Activated T-helper 1 cell treated with Interleukin-2 at 50 U/mL for 16 hours (primary cell): ENCODE results near the gene OR4Q2.
"Not testable (repeated sequence)": the region's sequence is repeated elsewhere in the genome, so short reads cannot be mapped to it uniquely, and the experiment has no call there.

Experiments
- DNase-seq: peaks from one replicate; pipeline ENCODE4 v3.0.0-alpha.2; 2020; ENCODE audit warnings: low read depth

OR4Q2 gene

DNA sequence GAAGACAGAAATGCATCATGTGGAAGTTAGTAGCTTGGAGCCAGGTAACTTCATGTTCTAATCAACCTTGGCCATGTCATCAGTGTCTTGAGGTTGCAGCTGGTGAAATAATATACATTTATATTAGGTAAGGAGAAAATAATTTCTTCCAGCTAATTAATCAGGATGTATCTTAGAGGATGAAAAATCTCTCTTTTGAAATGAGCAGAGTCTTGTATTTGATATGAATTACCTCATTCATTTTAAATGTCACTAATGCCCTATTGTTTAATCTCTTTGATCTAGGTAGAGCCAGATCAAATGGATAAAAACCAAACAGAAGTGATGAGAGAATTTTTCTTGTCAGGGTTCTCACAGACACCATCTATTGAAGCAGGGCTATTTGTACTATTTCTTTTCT, at the start of gene OR4Q2:
Gene OR4Q2 (plus strand): TSS at position 301 of the 400 bp plus-strand sequence.
- no peak for DNase-seq

DNA sequence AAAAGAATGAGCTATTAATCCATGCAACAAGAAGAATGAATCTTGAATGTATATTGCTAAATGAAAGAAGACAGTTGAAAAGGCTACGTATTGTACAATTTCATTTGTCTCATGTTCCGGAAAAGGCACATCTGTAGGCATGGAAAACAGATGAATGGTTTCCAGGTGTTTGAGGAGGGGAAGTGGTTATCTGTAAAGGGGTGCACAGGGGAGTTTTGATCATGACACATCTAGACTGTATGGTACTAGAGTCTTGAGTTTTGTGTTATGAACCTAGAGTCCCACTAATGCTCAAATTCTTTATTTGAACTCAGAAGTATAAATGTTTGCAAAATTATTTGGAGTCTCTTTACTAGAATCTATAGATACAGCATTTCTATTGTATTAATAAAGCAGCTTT, 32.2 kb upstream of the OR4Q2 start:
- DNase-seq, result not testable (repeated sequence)

DNA sequence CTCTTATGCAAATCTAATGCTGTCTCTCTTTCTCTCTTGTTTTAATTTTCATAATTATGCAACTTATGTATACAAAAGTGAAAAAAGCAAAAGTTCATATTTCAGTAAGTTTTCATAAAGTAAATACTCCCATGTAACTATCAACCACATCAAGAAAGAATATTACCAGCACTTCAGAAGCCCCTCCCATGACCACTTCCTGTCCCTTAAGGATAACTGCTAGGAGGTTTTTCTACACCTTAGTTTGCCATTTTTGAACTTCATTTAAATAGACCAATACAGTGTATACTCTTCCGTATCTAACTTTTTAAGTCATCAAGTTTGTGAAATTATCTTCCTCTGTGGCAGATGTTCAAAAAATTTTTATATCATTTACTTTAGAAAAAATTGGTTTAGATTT, 27.1 kb upstream of the OR4Q2 start:
- DNase-seq, result peak; percentile 7

DNA sequence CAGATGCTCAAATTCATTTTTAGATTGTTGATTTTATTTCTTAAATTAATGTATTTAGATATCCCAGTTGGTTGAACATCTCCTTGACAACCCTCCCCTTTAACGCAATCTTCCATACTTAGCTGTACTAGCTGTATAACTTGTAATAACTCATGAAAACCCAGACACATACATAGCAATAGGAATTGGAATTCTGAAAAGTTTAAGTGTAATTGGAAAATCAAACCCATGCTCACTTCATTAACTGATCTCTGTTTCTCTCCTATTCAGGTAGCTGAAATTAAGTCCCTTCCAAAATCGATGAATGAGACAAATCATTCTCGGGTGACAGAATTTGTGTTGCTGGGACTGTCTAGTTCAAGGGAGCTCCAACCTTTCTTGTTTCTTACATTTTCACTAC, 26.7 kb upstream of the OR4Q2 start, which contains the start of gene OR4K15:
Gene OR4K15 (plus strand): TSS at position 301 of the 400 bp plus-strand sequence. CDS start 0 bp downstream, at position 301.
- DNase-seq, result no peak

DNA sequence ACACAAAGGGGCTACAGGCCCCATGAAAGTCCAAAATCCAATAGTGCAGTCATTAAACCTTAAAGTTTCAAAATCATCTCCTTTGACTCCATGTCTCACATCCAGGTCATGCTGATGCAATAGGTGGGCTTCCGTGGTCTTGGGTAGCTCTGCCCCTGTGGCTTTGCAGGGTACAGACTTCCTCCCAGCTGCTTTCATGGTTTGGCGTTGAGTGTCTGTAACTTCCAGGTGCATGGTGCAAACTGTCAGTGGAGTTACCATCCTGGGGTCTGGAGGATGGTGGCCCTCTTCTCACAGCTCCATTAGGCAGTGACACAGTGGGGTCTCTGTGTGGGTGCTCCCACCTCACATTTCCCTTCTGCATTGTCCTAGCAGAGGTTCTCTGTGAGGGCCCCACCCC, 8.5 kb upstream of the OR4Q2 start:
- DNase-seq, result no peak

DNA sequence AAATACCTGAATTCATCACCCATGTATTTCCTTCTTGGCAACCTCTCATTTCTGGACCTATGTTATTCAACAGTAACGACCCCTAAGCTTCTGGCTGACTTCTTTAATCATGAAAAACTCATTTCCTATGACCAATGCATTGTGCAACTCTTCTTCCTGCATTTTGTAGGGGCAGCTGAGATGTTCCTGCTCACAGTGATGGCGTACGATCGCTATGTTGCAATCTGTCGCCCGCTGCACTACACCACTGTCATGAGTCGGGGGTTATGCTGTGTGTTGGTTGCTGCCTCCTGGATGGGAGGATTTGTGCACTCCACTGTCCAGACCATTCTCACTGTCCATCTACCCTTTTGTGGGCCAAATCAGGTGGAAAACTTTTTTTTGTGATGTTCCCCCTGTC, 356 bp downstream of the OR4Q2 start:
- no peak for DNase-seq

DNA sequence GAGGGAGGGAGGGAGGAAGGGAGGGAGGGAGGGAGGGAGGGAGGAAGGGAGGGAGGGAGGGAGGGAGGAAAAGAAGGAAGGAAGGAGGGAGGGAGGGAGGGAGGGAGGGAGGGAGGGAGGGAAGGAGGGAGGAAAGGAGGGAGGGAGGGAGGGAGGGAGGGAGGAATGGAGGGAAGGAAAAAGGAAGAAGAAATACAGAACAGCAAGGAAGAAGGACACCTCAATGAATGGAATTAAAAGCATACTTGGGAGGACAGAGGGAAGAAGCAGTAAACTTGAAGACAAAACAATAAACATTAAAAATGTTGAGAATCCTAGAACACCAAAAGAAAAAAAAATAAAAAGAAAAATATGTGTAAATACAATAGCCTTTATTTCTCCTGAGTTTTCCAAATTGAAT, 6.2 kb downstream of the OR4Q2 start:
- DNase-seq, result no peak

DNA sequence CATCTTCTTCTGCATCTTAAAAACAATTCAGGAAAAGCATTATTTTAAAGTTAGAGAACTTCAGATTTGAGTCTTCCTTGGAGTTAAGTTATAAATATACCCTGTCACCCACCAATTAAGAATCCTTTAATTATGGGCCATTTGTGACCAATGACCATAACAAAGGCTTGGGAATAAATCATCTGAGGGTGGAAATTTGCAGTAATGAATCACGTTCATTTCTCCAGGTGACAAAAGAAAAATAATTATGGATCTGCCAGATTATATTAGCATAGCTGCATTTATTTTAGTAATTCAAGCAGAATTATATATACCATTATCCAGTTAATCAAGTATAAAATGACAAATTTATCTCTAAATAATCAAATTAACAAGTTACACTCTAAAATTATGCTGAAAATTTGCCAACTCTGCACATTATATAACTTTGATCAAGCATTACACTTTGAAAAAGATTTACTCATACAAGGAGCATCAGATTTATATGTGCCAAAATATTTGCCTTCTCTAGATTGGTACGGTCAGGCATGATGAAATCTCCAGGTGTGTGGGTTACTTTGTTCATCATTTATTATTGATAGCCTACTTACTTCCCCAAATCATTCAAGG, 17.4 kb downstream of the OR4Q2 start, which contains the start of gene OR4K14:
Gene OR4K14 (minus strand): TSS at position 51 of the 609 bp plus-strand sequence. CDS start 4,114 bp downstream, outside the sequence.
- DNase-seq, result no peak

DNA sequence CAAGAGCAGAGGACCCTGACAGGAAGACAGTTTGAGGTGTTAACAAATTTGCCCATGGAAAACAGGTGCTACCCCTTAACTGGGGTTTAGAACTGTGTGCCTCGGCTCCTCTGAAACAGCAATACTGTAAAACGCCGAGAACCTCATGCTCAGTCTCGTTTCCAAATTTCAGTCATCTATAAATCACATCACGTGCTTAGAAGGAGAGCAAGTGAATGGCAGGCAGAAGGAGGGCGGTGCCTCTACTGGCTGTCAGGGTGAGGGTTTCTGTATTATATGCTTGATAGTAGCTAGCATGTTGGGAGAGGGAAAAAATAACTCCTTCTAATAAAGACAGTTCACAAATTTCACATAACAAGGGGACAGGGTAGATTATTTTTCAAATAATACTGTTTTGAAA, 29.1 kb downstream of the OR4Q2 start:
- DNase-seq, result no peak

DNA sequence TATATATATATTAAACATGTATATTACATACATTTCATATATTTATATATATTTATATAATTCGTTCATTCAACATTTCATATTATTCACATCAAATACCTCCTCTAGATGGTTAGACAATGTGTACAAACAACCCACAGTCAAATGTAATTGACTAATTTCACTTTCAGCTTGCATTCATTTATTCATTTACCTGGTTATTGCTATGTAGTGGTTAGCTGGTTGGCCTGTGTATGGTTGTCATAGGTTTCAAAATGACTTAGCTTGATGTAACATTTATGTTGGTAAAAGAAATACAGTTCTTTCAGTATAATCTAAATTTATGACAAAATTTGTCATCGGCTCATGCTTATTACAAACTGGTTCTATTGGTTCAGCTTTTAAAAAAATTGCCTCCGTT, 33.5 kb downstream of the OR4Q2 start:
- no peak for DNase-seq

DNA sequence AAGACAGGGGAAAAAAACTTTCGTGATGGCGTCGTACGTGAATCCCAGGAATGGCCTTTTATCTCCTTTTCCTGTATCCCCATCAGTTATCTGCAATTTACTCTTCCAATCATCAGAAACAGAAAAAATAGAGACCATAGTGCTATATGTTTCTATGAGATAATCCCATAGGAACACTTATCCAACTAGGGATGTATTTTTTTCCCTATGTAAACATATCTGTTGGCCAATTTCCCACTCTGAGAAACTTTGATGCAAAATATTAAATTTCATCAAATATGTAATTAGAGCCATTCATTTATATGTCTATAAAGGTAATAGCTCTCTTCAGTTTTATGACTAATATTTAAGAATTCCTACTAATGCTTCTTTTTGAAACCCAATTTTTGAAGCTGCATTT, 34.0 kb downstream of the OR4Q2 start, which contains the start of gene OR4K13:
Gene OR4K13 (minus strand): TSS at position 101 of the 400 bp plus-strand sequence. CDS start 1,280 bp downstream, outside the sequence.
- DNase-seq, result no peak

DNA sequence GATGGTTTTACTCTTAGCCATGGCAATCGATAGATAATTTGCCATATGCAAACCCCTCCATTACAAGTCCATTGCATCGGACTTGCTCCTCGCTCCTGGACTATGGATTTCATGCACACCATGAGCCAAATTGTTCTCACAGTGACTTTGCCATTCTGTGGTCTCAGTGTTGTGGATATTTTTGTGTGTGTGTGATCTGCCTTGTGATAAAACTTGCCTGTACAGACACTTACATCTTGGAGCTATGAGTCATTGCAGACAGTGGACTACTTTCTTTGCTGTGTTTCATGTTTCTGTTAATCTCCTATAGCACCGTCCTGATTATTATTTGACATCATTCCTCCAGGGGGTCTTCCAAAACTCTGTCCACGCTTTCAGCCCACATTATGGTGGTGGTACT, 42.3 kb downstream of the OR4Q2 start:
- DNase-seq, result no peak

DNA sequence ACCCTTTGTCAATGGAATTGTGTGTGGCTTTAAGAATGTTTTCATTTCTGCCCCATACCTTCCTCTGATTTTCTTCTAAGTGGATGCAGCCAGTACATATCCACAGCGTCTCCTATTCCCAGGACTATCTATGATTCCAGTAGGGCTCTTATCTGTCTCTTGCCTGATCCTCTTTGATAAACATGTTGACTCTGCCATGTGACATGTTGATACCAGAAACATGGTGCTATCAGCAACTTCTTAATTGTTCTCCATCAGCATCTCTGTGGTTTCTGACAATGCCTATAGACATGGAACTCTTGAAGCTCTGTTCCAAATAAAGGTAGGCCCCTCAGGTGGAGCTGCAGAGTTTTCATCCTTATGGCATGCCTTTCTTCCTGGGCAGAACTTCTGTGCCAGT, 46.2 kb downstream of the OR4Q2 start:
- no peak for DNase-seq
